GM19035 (cell line): ENCODE results near the gene TIAM1.

ENCODE experiments used
- ATAC-seq: cut with Tn5 transposase; IDR thresholded peaks from one replicate; pipeline ENCODE4 v1.9.1; 2021; ENCODE audit not compliant: unreplicated experiment

Gene TIAM1

DNA sequence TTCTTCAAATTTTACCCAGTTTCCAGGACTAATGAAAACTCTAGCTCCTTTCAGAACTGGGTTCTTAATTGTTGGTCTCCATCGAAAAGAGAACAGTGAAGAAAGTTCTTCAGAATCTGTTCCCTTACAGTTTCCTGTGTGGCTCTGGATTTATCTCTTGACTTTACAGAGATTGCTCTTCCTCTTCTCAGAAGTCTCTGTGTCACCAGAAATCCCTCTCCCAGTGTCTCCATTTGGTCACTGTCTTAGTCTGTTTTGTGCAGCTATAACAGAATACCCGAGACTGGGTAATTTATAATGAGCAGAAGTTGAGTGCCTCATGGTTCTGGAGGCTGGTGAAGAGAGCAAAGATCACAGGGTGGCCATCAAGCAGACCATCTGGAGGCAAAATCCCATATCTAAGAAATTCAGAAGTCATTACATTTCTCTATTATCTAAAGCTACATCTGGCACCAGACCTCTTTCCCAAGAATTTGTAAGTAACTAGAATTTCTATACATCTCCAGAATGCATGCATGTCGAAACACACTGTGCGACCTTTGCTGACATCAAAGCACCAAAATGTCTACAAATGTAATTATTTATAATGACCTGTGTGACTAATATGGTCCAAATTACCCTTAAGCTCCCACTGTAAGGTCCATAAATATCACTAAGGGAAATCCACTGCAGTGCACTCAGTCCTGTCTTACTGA is 240.3 kb downstream of the TIAM1 start:
- no peak for ATAC-seq

GRCh38 chr21:31103163-31103562 is 240.9 kb downstream of the TIAM1 start:
- peak; percentile 48 for ATAC-seq

DNA sequence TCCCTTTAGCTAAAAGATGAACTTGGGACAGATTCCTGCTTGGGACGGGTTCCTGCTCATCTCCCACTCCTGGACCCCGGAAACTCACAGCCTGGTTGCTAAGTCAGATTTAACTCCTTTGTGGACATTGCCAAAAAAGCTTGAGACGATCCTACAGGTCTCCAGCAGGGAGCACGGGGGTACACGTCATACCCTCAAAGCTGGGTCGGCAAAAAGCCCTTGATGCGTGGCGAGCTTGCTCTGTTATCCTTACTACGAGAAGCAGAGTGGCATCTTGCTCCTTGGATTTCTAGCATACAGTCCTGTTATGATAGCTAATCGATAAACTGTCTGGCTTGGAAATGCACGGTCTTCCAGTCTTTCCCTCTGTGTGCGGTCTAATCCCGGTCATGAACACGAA is 244.9 kb downstream of the TIAM1 start:
- no peak for ATAC-seq

DNA sequence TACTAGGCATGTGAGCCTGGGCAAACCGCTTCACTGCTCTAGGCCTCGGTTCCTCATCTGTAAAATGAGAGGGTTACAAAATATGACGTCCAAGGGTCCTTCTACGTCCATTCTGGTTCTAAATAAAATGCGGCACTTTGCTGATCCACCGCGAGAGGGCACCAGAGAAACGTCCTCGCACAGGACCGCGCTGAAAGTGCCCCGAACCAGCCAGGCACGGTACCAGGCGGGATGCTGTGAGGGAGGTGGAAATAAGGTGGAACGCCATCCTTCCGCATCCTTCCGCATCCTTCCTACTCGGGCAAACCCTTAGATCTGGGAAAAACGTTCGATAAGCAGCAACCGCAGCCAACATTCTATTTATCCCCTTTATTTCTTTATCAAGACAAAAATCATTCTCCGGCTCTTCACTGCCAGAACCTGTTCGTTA is 245.5 kb downstream of the TIAM1 start:
- ATAC-seq, result peak; percentile 84

DNA sequence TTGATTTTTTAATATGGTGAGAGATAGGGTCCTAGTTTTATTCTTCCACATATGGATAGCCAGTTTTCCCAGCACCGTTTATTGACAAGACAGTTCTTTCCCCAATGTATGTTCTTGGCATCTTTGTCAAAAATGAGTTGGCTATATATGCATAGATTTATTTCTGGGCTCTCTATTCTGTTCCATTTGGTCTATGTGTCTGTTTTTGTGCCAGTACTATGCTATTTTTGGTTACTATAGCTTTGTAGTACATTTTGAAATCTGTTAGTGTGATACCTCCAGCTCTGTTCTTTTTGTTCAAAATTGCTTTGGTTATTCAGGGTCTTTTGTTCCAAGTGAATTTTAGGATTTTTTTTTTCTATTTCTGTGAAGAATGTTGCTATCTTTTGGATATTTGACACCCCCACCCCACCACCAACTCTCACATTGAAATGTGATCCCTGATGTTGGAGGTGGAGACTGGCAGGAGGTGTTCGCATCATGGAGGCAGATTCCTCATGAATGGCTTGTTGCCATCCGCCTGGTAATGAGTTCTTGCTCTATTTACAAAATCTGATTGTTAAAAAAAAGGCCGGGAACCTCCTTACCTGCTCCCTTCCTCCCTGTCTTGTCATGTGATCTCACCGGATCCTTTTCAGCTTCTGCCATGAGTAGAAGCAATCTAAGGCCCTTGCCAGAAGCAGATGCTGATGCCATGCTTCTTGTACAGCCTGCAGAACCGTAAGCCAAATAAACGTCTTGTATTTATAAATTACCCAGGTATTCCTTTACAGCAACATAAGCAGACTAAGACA is 251.0 kb downstream of the TIAM1 start:
- ATAC-seq, result no peak

- no peak for ATAC-seq
Measured at GRCh38 chr21:31090376-31090775, 253.7 kb downstream of the TIAM1 start.

DNA sequence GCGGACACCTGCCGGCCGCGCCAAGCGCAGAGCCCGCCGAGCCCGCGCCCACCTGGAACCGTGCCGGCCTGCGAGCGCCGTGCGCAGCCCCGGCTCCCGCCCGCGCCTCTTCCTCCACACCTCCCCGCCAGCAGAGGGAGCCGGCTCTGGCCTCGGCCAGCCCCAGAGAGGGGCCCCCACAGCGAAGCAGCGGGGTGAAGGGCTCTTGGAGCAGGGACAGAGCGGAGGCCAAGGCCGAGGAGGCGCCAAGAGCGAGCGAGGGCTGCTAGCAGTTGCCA is 255.6 kb downstream of the TIAM1 start:
- ATAC-seq, result no peak

- ATAC-seq, result no peak
Measured at GRCh38 chr21:31087639-31088473, 256.2 kb downstream of the TIAM1 start.

GRCh38 chr21:31084689-31085088 is 259.4 kb downstream of the TIAM1 start:
- ATAC-seq, result no peak

GRCh38 chr21:31078796-31079195 is 265.3 kb downstream of the TIAM1 start:
- ATAC-seq, result peak; percentile 75

DNA sequence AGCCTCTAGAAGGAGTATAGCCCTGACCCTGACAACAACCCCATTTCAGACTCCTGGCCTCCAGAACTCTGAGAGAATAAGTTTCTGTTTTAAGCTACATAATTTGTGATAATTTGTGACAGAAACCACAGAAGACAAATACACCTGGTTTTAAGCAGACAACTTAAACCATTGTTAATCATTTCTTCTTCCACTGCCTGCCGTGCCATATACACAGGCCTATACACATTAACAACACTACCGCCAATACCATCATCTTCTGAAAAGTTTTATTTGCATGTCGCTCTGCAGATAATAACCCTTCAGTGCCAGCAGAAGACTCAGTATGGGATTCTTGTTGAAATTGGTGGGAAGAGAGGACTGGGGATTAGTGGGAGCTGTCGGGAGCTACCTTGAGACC is 265.8 kb downstream of the TIAM1 start:
- no peak for ATAC-seq

- ATAC-seq, result no peak
Measured at GRCh38 chr21:31075848-31076247, 268.2 kb downstream of the TIAM1 start.

GRCh38 chr21:31072533-31072932 is 271.5 kb downstream of the TIAM1 start:
- no peak for ATAC-seq
